Measurements from ENCODE around the gene PLIN5.

GRCh38 chr19:4519172-4519496, 15.9 kb downstream of the PLIN5 start:
- TF ChIP-seq CTCF (IDR thresholded peaks at IDR 0.05), result no peak
- no peak for TF ChIP-seq POLR2AphosphoS5 (IDR thresholded peaks at IDR 0.05)
